ENCODE data around the gene SMCO4. TPM values are rescaled to one million over a fixed set of nuclear protein-coding genes. Genes with fewer than 3 reads are reported as not detected.

Gene SMCO4
- total RNA-seq, 1 donor from 2014 or later = 29.3 TPM

DNA sequence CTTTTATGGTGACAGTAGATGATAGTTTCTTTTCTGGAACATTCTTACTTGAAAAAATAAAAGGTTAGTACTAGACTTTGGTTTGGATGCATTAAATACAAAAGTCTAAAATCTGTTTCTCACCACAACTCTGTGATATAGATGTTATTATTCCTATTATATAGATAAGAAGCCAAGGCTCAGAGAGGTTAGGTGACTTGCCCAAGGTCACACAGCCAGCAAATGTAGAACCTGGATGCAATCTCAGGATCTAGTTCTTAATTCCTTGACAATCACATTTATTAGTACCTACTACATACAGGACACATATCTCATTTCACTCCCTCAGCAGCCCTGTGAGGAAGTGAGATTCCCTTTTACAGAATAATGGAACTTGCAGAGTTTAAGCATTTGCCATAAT lies 26.3 kb upstream of the SMCO4 start:
- no peak for TF ChIP-seq CTCF (IDR thresholded peaks at IDR 0.05; ENCODE audit: insufficient read depth, low read depth, low read length)
- TF ChIP-seq EZH2 (IDR thresholded peaks at IDR 0.05; ENCODE audit: insufficient read depth, low read length) = no peak
- H3K4me1 Mint-ChIP-seq (ENCODE audit: low read depth, unreplicated experiment) = peaks cover 10% of the 10 kb centered on the region
- H3K36me3 Mint-ChIP-seq (ENCODE audit: low read depth, unreplicated experiment) = no peaks in the 10 kb centered on the region
- H3K27me3 ChIP-seq (ENCODE audit: insufficient read depth, low read length) = no peaks in the 10 kb centered on the region
- H3K4me3 ChIP-seq (ENCODE audit: insufficient read depth, low read depth, low read length) = no peak overlapping the region
- H4K20me1 ChIP-seq (ENCODE audit: insufficient read depth, low read length) = no peaks in the 10 kb centered on the region
- no peaks in the 10 kb centered on the region for H3K79me2 ChIP-seq (ENCODE audit: insufficient read depth, low read length)
- no peaks in the 10 kb centered on the region for H3K36me3 ChIP-seq (ENCODE audit: insufficient read depth, low read length)
- H3K9me3 Mint-ChIP-seq (ENCODE audit: unreplicated experiment) = no peaks in the 10 kb centered on the region
- no peak overlapping the region for H3K4me3 Mint-ChIP-seq (ENCODE audit: unreplicated experiment)
- H3K27ac Mint-ChIP-seq (ENCODE audit: unreplicated experiment) = no peak overlapping the region
- no peak overlapping the region for H3K9ac ChIP-seq (ENCODE audit: low read length)
- H3K9me3 ChIP-seq (ENCODE audit: insufficient read depth, low read depth, low read length) = no peaks in the 10 kb centered on the region
- no peak overlapping the region for H2AFZ ChIP-seq (ENCODE audit: low read depth, low read length)
- no peak for DNase-seq (ENCODE audit: low read depth)
- no peak overlapping the region for H3K27ac ChIP-seq (ENCODE audit: low read depth, low read length)
- FAIRE-seq = no peak
- H3K27me3 Mint-ChIP-seq (ENCODE audit: low read depth, unreplicated experiment) = no peaks in the 10 kb centered on the region
- H3K4me1 ChIP-seq (ENCODE audit: insufficient read depth, low read length) = peaks cover 5% of the 10 kb centered on the region
- H3K4me2 ChIP-seq (ENCODE audit: low read length) = no peak overlapping the region

- H3K9me3 ChIP-seq (ENCODE audit: insufficient read depth, low read depth, low read length) = no peaks in the 10 kb centered on the region
- H2AFZ ChIP-seq (ENCODE audit: low read depth, low read length) = no peak overlapping the region
- no peak overlapping the region for H3K27ac ChIP-seq (ENCODE audit: low read depth, low read length)
- no peak overlapping the region for H3K4me3 Mint-ChIP-seq (ENCODE audit: unreplicated experiment)
- no peaks in the 10 kb centered on the region for H3K27me3 ChIP-seq (ENCODE audit: insufficient read depth, low read length)
- no peak for DNase-seq (ENCODE audit: low read depth)
- H3K4me2 ChIP-seq (ENCODE audit: low read length) = no peak overlapping the region
- H3K27me3 Mint-ChIP-seq (ENCODE audit: low read depth, unreplicated experiment) = no peaks in the 10 kb centered on the region
- H3K79me2 ChIP-seq (ENCODE audit: insufficient read depth, low read length) = no peaks in the 10 kb centered on the region
- FAIRE-seq = no peak
- H3K4me3 ChIP-seq (ENCODE audit: insufficient read depth, low read depth, low read length) = no peak overlapping the region
- no peaks in the 10 kb centered on the region for H4K20me1 ChIP-seq (ENCODE audit: insufficient read depth, low read length)
- H3K36me3 Mint-ChIP-seq (ENCODE audit: low read depth, unreplicated experiment) = no peaks in the 10 kb centered on the region
- H3K9ac ChIP-seq (ENCODE audit: low read length) = no peak overlapping the region
- H3K4me1 Mint-ChIP-seq (ENCODE audit: low read depth, unreplicated experiment) = peaks cover 10% of the 10 kb centered on the region
- H3K4me1 ChIP-seq (ENCODE audit: insufficient read depth, low read length) = peaks cover 5% of the 10 kb centered on the region
- no peak overlapping the region for H3K27ac Mint-ChIP-seq (ENCODE audit: unreplicated experiment)
- TF ChIP-seq EZH2 (IDR thresholded peaks at IDR 0.05; ENCODE audit: insufficient read depth, low read length) (no peak), CTCF (IDR thresholded peaks at IDR 0.05; ENCODE audit: insufficient read depth, low read depth, low read length) (no peak)
- no peaks in the 10 kb centered on the region for H3K9me3 Mint-ChIP-seq (ENCODE audit: unreplicated experiment)
- no peaks in the 10 kb centered on the region for H3K36me3 ChIP-seq (ENCODE audit: insufficient read depth, low read length)
Observed at GRCh38 chr11:93568726-93569125, 25.5 kb upstream of the SMCO4 start.

GRCh38 chr11:93567401-93567895 lies 24.3 kb upstream of the SMCO4 start:
- H3K9me3 Mint-ChIP-seq (ENCODE audit: unreplicated experiment) = no peaks in the 10 kb centered on the region
- no peak overlapping the region for H3K9ac ChIP-seq (ENCODE audit: low read length)
- TF ChIP-seq CTCF (IDR thresholded peaks at IDR 0.05; ENCODE audit: insufficient read depth, low read depth, low read length) = no peak
- no peak for TF ChIP-seq EZH2 (IDR thresholded peaks at IDR 0.05; ENCODE audit: insufficient read depth, low read length)
- no peak for FAIRE-seq
- H3K4me1 Mint-ChIP-seq (ENCODE audit: low read depth, unreplicated experiment) = peaks cover 10% of the 10 kb centered on the region
- no peak overlapping the region for H2AFZ ChIP-seq (ENCODE audit: low read depth, low read length)
- H3K27me3 Mint-ChIP-seq (ENCODE audit: low read depth, unreplicated experiment) = no peaks in the 10 kb centered on the region
- no peak overlapping the region for H3K27ac ChIP-seq (ENCODE audit: low read depth, low read length)
- no peaks in the 10 kb centered on the region for H3K79me2 ChIP-seq (ENCODE audit: insufficient read depth, low read length)
- H3K4me1 ChIP-seq (ENCODE audit: insufficient read depth, low read length) = peaks cover 5% of the 10 kb centered on the region
- no peak overlapping the region for H3K4me2 ChIP-seq (ENCODE audit: low read length)
- peak; percentile 27 for DNase-seq (ENCODE audit: low read depth)
- H3K27ac Mint-ChIP-seq (ENCODE audit: unreplicated experiment) = no peak overlapping the region
- H3K36me3 Mint-ChIP-seq (ENCODE audit: low read depth, unreplicated experiment) = no peaks in the 10 kb centered on the region
- H3K9me3 ChIP-seq (ENCODE audit: insufficient read depth, low read depth, low read length) = no peaks in the 10 kb centered on the region
- no peaks in the 10 kb centered on the region for H3K36me3 ChIP-seq (ENCODE audit: insufficient read depth, low read length)
- H3K4me3 Mint-ChIP-seq (ENCODE audit: unreplicated experiment) = no peak overlapping the region
- no peaks in the 10 kb centered on the region for H4K20me1 ChIP-seq (ENCODE audit: insufficient read depth, low read length)
- no peaks in the 10 kb centered on the region for H3K27me3 ChIP-seq (ENCODE audit: insufficient read depth, low read length)
- no peak overlapping the region for H3K4me3 ChIP-seq (ENCODE audit: insufficient read depth, low read depth, low read length)
